CD4-positive, CD25-positive, alpha-beta regulatory T cell (primary cell): ENCODE measurements around the gene SEL1L. TPM values are rescaled to one million over a fixed set of nuclear protein-coding genes. Genes with fewer than 3 reads are reported as not detected.

ENCODE experiments used
- ATAC-seq, 2 donors: fragments of 150-1000 bp; cut with Tn5 transposase; one replicate each; pipeline ENCODE4 v1.10.0; 2021; ENCODE audit warnings: low read depth in 2 of 2, moderate number of reproducible peaks in 2 of 2, moderate library complexity in 1 of 2
- DNase-seq, 3 donors: peaks; one replicate each; pipeline versions ENCODE4 v3.0.0 to v3.0.0-alpha.2; 2012 to 2022; ENCODE audit warnings: mixed read lengths in 1 of 3
- H3K27ac ChIP-seq: one replicate; pipeline ENCODE4 v1.7.0; 2013; ENCODE audit warnings: mild to moderate bottlenecking, low read length; ENCODE audit not compliant: insufficient read depth, poor library complexity, severe bottlenecking
- H3K27me3 ChIP-seq: one replicate; pipeline ENCODE4 v1.7.0; 2013; ENCODE audit warnings: low read length; ENCODE audit not compliant: control insufficient read depth, insufficient read depth
- H3K36me3 ChIP-seq: one replicate; pipeline ENCODE4 v1.7.0; 2013; ENCODE audit warnings: mild to moderate bottlenecking, low read length, moderate library complexity; ENCODE audit not compliant: control insufficient read depth, insufficient read depth
- H3K4me1 ChIP-seq: 2 replicates; pipeline ENCODE4 v1.7.0; 2013; ENCODE audit warnings: mild to moderate bottlenecking, low read length; ENCODE audit not compliant: insufficient read depth, control insufficient read depth, poor library complexity, severe bottlenecking
- H3K4me3 ChIP-seq: one replicate; pipeline ENCODE4 v1.7.0; 2013; ENCODE audit warnings: low read depth, mild to moderate bottlenecking, low read length, moderate library complexity
- H3K9me3 ChIP-seq, 2 experiments: 1 replicate in 1 of 2; 2 replicates in 1 of 2; pipeline ENCODE4 v1.7.0; 2013; ENCODE audit warnings: low read length in 2 of 2, mild to moderate bottlenecking in 1 of 2, moderate library complexity in 1 of 2; ENCODE audit not compliant: control insufficient read depth in 2 of 2
- H3K27ac Mint-ChIP-seq, 3 donors: one replicate each; pipeline ENCODE4 v1.8.0; 2020 to 2022; ENCODE audit warnings: mild to moderate bottlenecking in 3 of 3, mixed read lengths in 3 of 3, moderate library complexity in 2 of 3
- H3K27me3 Mint-ChIP-seq: one replicate; pipeline ENCODE4 v1.8.0; 2022; ENCODE audit warnings: mild to moderate bottlenecking, mixed read lengths
- H3K36me3 Mint-ChIP-seq: one replicate; pipeline ENCODE4 v1.8.0; 2020; ENCODE audit warnings: mixed read lengths
- H3K4me1 Mint-ChIP-seq, 4 donors: one replicate each; pipeline ENCODE4 v1.8.0; 2020 to 2022; ENCODE audit warnings: mixed read lengths in 4 of 4, mild to moderate bottlenecking in 1 of 4
- H3K4me3 Mint-ChIP-seq, 4 donors: one replicate each; pipeline ENCODE4 v1.8.0; 2020 to 2022; ENCODE audit warnings: mild to moderate bottlenecking in 4 of 4, mixed read lengths in 4 of 4, moderate library complexity in 3 of 4
- H3K9me3 Mint-ChIP-seq, 7 donors: one replicate each; pipeline ENCODE4 v1.8.0; 2020 to 2022; ENCODE audit warnings: mixed read lengths in 7 of 7, mild to moderate bottlenecking in 3 of 7, moderate library complexity in 2 of 7
- polyA plus RNA-seq, 4 donors: library from polyadenylated mRNA; unstranded; fragments of 300-500 nt; fragmentation: Illumina TruSeq; gene quantifications; one replicate each; pipeline ENCODE4 v1.2.3, GENCODE V29; 2021
- total RNA-seq: library from RNA; stranded (reverse); gene quantifications from one replicate; pipeline ENCODE4 v1.2.3, GENCODE V29; 2022

SEL1L gene
- total and polyA plus RNA-seq, 5 donors from 2014 or later = 19.3 to 57.6 (median 20.3) TPM

DNA sequence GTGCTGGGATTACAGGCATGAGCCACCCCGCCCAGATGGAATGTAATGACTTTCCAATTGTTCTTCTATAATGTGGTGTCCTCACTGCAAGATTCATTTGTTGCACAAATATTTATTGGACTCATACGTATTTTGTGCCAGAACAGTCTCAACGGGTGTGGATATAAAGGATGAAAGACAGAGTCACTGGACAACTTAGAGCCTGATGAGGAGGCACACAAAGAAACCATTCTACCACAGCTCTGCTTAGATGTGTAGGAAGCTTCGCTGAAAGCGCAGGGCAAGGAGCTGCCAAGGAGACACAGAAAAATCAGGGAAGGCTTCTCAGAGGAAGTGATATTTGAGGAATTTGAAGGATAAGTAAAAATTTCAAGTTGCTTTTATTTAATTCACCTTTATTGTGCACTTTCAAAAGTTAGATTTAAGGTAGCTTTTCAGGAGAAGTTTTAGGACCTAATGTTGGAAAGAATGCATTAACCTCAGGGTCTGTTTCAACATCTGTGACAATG, 92.0 kb downstream of the SEL1L start:
- Histone ChIP-seq H3K27ac (no peak overlapping the region), H3K4me3 (no peak overlapping the region), H3K36me3 (no peaks in the 10 kb centered on the region), H3K4me1 (peaks cover 3% of the 10 kb centered on the region), H3K9me3 (no peaks in the 10 kb centered on the region), H3K27me3 (peaks cover 34% of the 10 kb centered on the region)
- Mint-ChIP-seq H3K4me1 (peaks cover 0 to 9% (median 4%) of the 10 kb centered on the region in 4 donors), H3K4me3 (no peak overlapping the region), H3K27ac (no peak overlapping the region), H3K27me3 (peaks cover 60% of the 10 kb centered on the region), H3K36me3 (no peaks in the 10 kb centered on the region), H3K9me3 (peaks cover 0 to 3% (median 0%) of the 10 kb centered on the region in 7 donors)
- ATAC-seq = no peak
- no peak for DNase-seq

DNA sequence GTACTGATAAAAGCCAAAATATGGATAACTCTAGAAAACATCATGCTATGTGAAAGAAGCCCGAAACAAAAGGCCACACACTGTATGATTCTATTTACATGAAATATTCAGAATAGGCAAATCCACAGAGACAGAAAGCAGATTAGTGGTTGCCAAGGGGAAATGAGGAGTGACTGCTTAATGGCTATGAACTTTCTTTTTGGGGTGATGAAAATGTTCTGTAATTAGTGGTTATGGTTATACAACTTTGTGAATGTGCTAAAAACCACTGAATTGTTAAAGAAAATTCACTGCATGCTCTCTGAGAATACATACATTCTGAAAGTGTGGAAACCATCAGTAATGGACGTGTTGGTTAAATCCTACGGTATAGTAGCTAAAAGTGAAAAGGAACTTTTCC, 93.6 kb downstream of the SEL1L start:
- no peak for ATAC-seq

DNA sequence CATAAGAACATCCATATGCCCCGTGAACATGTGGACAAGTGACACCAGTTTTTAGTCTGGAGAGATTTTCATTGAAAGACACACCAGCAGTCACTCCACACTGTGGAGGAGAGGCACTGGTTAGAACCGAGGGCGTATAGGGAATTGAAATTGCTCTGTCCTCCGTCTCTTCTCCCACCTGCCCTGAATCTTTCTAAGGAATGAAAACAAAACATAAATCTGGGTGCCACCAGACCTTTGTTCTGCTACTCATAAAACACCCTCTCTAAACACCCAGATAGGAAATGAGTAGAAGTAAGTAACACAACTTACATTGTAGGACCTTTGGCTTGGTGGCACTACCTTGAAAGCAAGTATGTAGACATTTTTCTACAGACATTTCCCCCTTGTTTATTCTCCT, 96.4 kb downstream of the SEL1L start:
- DNase-seq (no peak), ATAC-seq (no peak)
- Mint-ChIP-seq H3K9me3 (peaks cover 0 to 2% (median 0%) of the 10 kb centered on the region in 7 donors), H3K4me1 (peaks cover 4 to 16% (median 11%) of the 10 kb centered on the region in 4 donors), H3K27ac (no peak overlapping the region), H3K4me3 (peak overlapping the region; percentile 57 to 92 (median 82)), H3K36me3 (no peaks in the 10 kb centered on the region), H3K27me3 (peaks cover 82% of the 10 kb centered on the region)
- H3K27me3 ChIP-seq = peaks cover 44% of the 10 kb centered on the region
- no peak overlapping the region for H3K27ac ChIP-seq
- peaks cover 15% of the 10 kb centered on the region for H3K4me1 ChIP-seq
- no peaks in the 10 kb centered on the region for H3K9me3 ChIP-seq
- no peak overlapping the region for H3K4me3 ChIP-seq
- no peaks in the 10 kb centered on the region for H3K36me3 ChIP-seq

More for the DNA sequence above, 93.6 kb downstream of the SEL1L start:
- Mint-ChIP-seq H3K4me1 (peaks cover 4 to 16% (median 11%) of the 10 kb centered on the region in 4 donors), H3K27ac (no peak overlapping the region), H3K36me3 (no peaks in the 10 kb centered on the region), H3K27me3 (peaks cover 67% of the 10 kb centered on the region), H3K9me3 (peaks cover 0 to 4% (median 0%) of the 10 kb centered on the region in 7 donors), H3K4me3 (no peak overlapping the region)
- Histone ChIP-seq H3K27ac (no peak overlapping the region), H3K27me3 (peaks cover 38% of the 10 kb centered on the region), H3K4me1 (peaks cover 14% of the 10 kb centered on the region), H3K36me3 (no peaks in the 10 kb centered on the region), H3K9me3 (no peaks in the 10 kb centered on the region), H3K4me3 (no peak overlapping the region)
- no peak for DNase-seq

DNA sequence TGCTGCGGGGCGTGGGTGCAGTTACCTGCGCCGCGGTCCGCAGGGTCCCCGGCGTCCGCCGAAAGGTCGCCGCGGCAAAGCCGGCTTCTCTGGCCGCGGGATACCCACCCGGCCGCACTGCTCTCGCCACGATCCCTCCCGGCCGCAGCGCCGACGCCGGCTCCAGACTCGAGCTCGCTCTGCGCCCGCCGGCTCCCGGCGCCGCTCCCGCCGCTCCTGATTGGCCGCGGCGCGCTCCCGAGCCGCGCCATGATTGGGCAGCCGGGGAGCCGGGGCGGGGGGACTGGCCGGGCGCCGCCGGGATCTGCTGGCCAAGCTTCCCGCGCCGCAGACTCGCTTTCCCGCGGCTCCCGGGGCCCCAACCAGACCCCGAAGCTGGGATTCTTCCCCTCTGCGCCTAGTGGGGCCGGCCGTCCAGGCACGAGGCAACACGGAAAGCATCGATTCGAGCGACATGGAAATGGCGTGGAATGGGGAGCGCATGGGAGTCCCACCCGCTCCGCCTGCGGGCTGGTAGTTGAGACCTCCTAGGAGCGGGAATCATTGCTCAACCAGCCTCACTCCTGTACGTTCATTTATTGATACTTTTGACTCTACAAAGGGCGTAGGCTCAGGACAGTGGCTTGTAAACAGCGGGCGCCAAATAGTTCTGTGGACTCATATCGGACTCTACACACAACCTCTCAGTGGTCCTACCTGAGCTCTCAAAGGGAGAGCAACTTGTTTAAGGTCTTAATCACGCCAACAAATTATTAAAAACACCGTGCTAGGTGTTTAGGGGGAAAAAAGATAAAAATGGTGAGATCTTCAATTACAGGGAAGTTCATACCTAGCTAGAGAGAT, 97.1 kb downstream of the SEL1L start:
- peak in 2 of 3 donors; percentile 2 to 23 for DNase-seq
- H3K36me3 Mint-ChIP-seq = no peaks in the 10 kb centered on the region
- peaks cover 4 to 16% (median 11%) of the 10 kb centered on the region in 4 donors for H3K4me1 Mint-ChIP-seq
- Histone ChIP-seq H3K4me1 (peaks cover 15% of the 10 kb centered on the region), H3K27ac (no peak overlapping the region), H3K4me3 (peak overlapping the region; percentile 32), H3K36me3 (no peaks in the 10 kb centered on the region), H3K9me3 (no peaks in the 10 kb centered on the region), H3K27me3 (peaks cover 45% of the 10 kb centered on the region)
- ATAC-seq = peak; percentile 40 to 42
- H3K4me3 Mint-ChIP-seq = peak overlapping the region; percentile 57 to 92 (median 82)
- H3K9me3 Mint-ChIP-seq = peaks cover 0 to 2% (median 0%) of the 10 kb centered on the region in 7 donors
- H3K27me3 Mint-ChIP-seq = peaks cover 82% of the 10 kb centered on the region
- H3K27ac Mint-ChIP-seq = no peak overlapping the region

DNA sequence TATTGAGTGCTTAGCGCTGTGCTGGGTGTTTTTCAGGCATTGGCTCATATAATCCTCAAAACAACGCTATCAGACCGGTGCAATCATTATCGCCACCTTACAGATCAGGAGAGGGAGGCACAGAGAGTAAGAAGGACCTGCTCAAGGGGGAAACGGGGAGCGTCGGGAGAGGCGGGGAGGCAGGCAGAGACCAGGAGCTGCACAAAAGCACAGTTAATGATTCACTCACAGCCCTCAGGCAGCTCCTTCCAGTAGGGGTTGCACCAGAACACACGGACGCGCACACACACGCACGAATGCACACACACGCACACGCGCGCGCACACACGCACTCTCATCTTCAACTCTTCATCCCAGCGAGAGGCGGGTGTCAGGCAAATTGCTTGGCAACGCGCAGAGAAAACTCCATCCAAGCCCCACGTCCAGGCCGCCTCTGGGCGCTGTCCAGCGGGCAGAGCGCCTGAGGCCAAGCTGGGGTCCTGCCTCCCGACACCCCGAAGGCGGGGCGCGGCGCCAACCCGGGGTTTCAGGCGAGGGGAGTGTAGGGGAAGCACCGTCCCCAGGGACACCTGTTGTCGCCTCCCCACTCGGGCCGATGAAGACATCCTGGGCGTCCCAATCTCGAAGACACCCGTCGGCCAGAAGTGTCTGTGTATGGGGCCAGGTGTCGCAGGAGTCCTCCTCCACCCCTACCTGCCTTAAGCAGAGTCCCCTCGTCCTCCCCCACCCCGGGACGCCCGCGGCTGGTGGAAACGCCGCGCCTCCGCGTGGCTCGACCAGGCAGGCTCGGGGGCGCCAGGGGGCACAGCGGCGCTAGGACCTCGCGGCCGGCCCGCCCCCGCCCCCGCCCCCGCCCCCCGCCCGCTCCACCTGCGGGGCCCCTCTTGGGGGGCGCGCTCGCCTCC, 98.0 kb downstream of the SEL1L start:
- no peak overlapping the region for H3K27ac ChIP-seq
- peaks cover 15% of the 10 kb centered on the region for H3K4me1 ChIP-seq
- H3K4me1 Mint-ChIP-seq = peaks cover 4 to 16% (median 11%) of the 10 kb centered on the region in 4 donors
- no peak overlapping the region for H3K27ac Mint-ChIP-seq
- H3K27me3 ChIP-seq = peaks cover 43% of the 10 kb centered on the region
- ATAC-seq (peak; percentile 27 to 46), DNase-seq (peak in 2 of 3 donors; percentile 12 to 27)
- H3K9me3 ChIP-seq = no peaks in the 10 kb centered on the region
- peaks cover 0 to 2% (median 0%) of the 10 kb centered on the region in 7 donors for H3K9me3 Mint-ChIP-seq
- H3K36me3 ChIP-seq = no peaks in the 10 kb centered on the region
- H3K4me3 Mint-ChIP-seq = peak overlapping the region; percentile 67 to 87 (median 83)
- peaks cover 82% of the 10 kb centered on the region for H3K27me3 Mint-ChIP-seq
- no peaks in the 10 kb centered on the region for H3K36me3 Mint-ChIP-seq
- no peak overlapping the region for H3K4me3 ChIP-seq

DNA sequence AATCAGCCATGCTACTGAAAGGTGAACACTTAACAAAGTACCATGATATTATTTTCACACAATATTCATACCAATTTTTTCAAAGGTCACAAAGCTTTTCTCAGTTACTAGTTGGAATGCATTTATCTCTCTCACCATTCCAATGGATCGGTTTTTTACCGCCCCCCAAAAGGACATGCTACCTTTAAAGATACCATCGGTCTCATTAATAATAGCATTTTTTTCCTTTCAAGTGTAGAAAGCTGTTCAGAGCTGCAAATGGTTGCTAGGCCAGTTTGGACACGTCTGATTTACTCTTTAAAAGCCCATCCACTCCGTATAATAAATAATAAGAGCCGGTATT, 98.6 kb downstream of the SEL1L start:
- Histone ChIP-seq H3K27ac (no peak overlapping the region), H3K36me3 (no peaks in the 10 kb centered on the region), H3K4me1 (peaks cover 15% of the 10 kb centered on the region), H3K4me3 (no peak overlapping the region), H3K9me3 (no peaks in the 10 kb centered on the region), H3K27me3 (peaks cover 38% of the 10 kb centered on the region)
- no peak overlapping the region for H3K27ac Mint-ChIP-seq
- ATAC-seq = no peak
- DNase-seq = no peak
- no peaks in the 10 kb centered on the region for H3K36me3 Mint-ChIP-seq
- peaks cover 0 to 2% (median 0%) of the 10 kb centered on the region in 7 donors for H3K9me3 Mint-ChIP-seq
- peaks cover 4 to 16% (median 11%) of the 10 kb centered on the region in 4 donors for H3K4me1 Mint-ChIP-seq
- H3K27me3 Mint-ChIP-seq = peaks cover 80% of the 10 kb centered on the region
- peak overlapping the region; percentile 67 to 87 (median 83) for H3K4me3 Mint-ChIP-seq

DNA sequence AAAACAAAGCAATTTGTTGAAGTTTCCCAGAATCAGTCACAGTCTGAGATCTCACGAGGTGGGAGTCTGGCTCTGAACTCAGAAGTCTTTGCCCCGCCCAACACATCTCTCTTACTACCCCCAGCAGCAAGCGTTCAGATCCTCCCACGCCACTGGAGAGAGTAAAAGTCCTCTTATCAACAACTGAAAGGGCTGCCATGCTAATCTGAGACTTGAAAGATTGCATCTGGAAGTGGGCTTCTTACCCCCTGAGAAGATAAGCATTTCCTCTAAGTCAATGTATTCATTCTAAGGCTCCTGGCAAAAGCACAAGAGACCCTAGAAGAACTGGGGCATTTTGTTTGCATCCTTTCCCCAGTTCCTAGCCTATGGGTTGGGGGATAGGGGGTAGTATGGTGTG, 99.4 kb downstream of the SEL1L start:
- Mint-ChIP-seq H3K27me3 (peaks cover 87% of the 10 kb centered on the region), H3K4me3 (peak overlapping the region in 1 of 4 donors; percentile 9), H3K36me3 (no peaks in the 10 kb centered on the region), H3K27ac (no peak overlapping the region), H3K4me1 (peaks cover 4 to 16% (median 11%) of the 10 kb centered on the region in 4 donors), H3K9me3 (peaks cover 0 to 2% (median 0%) of the 10 kb centered on the region in 7 donors)
- Histone ChIP-seq H3K4me1 (peaks cover 15% of the 10 kb centered on the region), H3K27me3 (peaks cover 35% of the 10 kb centered on the region), H3K4me3 (no peak overlapping the region), H3K36me3 (no peaks in the 10 kb centered on the region), H3K9me3 (no peaks in the 10 kb centered on the region), H3K27ac (no peak overlapping the region)
- no peak for DNase-seq
- no peak for ATAC-seq
